ENCODE results near the gene DUS1L.

GRCh38 chr17:82018989-82019689 lies 46.5 kb downstream of the DUS1L start:
- TF ChIP-seq CTCF (conservative IDR thresholded peaks at IDR 0.05) (no peak), ZFX (IDR thresholded peaks at IDR 0.05) (no peak)
